ENCODE data around the gene MRPL22. TPM values are rescaled to one million over a fixed set of nuclear protein-coding genes. Genes with fewer than 3 reads are reported as not detected.

The MRPL22 gene
- total RNA-seq, 1 experiment from 2014 or later = 77.2 TPM

GRCh38 chr5:154967421-154968024, 26.6 kb downstream of the MRPL22 start:
- no peak overlapping the region for H2BK15ac ChIP-seq (ENCODE audit: low read depth, low read length)
- no peak overlapping the region for H2AK5ac ChIP-seq (ENCODE audit: insufficient read length, low read length)
- H3T11ph ChIP-seq (ENCODE audit: low read length) = no peak overlapping the region
- no peak overlapping the region for H3K4me2 ChIP-seq (ENCODE audit: insufficient read depth, insufficient read length, low read length)
- H3K23ac ChIP-seq (ENCODE audit: insufficient read length, low read depth, low read length) = no peak overlapping the region
- H2AFZ ChIP-seq (ENCODE audit: low read length) = no peak overlapping the region
- no peak for DNase-seq
- H3K79me1 ChIP-seq (ENCODE audit: insufficient read depth, low read depth, low read length, poor library complexity, severe bottlenecking) = no peaks in the 10 kb centered on the region
- H3K18ac ChIP-seq (ENCODE audit: insufficient read length, low read depth, low read length) = no peak overlapping the region
- no peaks in the 10 kb centered on the region for H3K9me3 ChIP-seq (ENCODE audit: control insufficient read depth, low read depth, low read length)
- H2BK120ac ChIP-seq (ENCODE audit: low read depth, low read length, poor library complexity, severe bottlenecking) = no peak overlapping the region
- Mint-ChIP-seq H3K4me3 (no peak overlapping the region), H3K27ac (no peak overlapping the region), H3K36me3 (ENCODE audit: insufficient read depth in 1 of 3, low read depth in 3 of 3) (peaks cover 0 to 6% (median 5%) of the 10 kb centered on the region in 3 experiments; a peak in 4 of 7 replicates), H3K4me1 (no peaks in the 10 kb centered on the region), H3K27me3 (ENCODE audit: low read depth) (no peaks in the 10 kb centered on the region), H3K9me3 (no peaks in the 10 kb centered on the region)
- no peak overlapping the region for H3K56ac ChIP-seq (ENCODE audit: insufficient read length, low read depth, low read length)
- H2BK12ac ChIP-seq (ENCODE audit: insufficient read length, low read depth, low read length) = no peak overlapping the region
- H3K14ac ChIP-seq (ENCODE audit: insufficient read depth, low read length) = no peak overlapping the region
- no CpG with 5 or more reads among the region's 5 CpGs for WGBS (ENCODE audit: extremely low coverage, insufficient read length, low lambda C conversion rate)
- no peak overlapping the region for H3K9ac ChIP-seq (ENCODE audit: extremely low read depth, insufficient read length, low read length)
- peak; percentile 68 for TF ChIP-seq CTCF (conservative IDR thresholded peaks at IDR 0.05)
- H2BK5ac ChIP-seq (ENCODE audit: insufficient read length, low read length) = no peak overlapping the region
- H3K27ac ChIP-seq (ENCODE audit: insufficient read length, low read depth, low read length) = no peak overlapping the region
- no peak overlapping the region for H4K8ac ChIP-seq (replicated peaks; ENCODE audit: insufficient read length, low read depth, low read length)
- H4K20me1 ChIP-seq (ENCODE audit: control insufficient read depth, insufficient read depth, insufficient read length) = no peaks in the 10 kb centered on the region
- H4K91ac ChIP-seq (ENCODE audit: insufficient read length, low read depth, low read length) = no peak overlapping the region
- H3K27me3 ChIP-seq (ENCODE audit: insufficient read depth, low read length) = no peaks in the 10 kb centered on the region
- no peaks in the 10 kb centered on the region for H3K4me1 ChIP-seq (ENCODE audit: insufficient read depth, low read length)
- no peaks in the 10 kb centered on the region for H3K79me2 ChIP-seq (ENCODE audit: insufficient read depth, low read length)
- no peak overlapping the region for H2BK20ac ChIP-seq (ENCODE audit: low read depth, low read length, poor library complexity, severe bottlenecking)
- no peak overlapping the region for H3K4ac ChIP-seq (ENCODE audit: low read depth, low read length)
- H3K23me2 ChIP-seq (ENCODE audit: insufficient read length, low read depth, low read length, poor library complexity, severe bottlenecking) = no peaks in the 10 kb centered on the region
- no peak overlapping the region for H4K5ac ChIP-seq (ENCODE audit: insufficient read length, low read depth, low read length)
